Spleen (tissue), 7 donors: Measurements from ENCODE around the gene GRIK3.

Experiments used
- CTCF ChIP-seq, 11 experiments: fragments of 200-600 bp in 7 of 11; fragments of 450-650 bp in 4 of 11; sonication (generic) in 4 of 11; IDR thresholded peaks in 8 of 11; conservative IDR thresholded peaks in 3 of 11; 1 replicate in 7 of 11; 2 replicates in 4 of 11; pipeline versions ENCODE4 v1.4.0 to v1.8.0; 2016 to 2021; ENCODE audit warnings: antibody characterized with exemption in 11 of 11, inconsistent platforms in 4 of 11, mild to moderate bottlenecking in 1 of 11
- POLR2AphosphoS5 ChIP-seq, 3 donors: sonication (generic); formaldehyde crosslinking; IDR thresholded peaks; one replicate each; pipeline ENCODE4 v1.5.1; 2017; ENCODE audit warnings: antibody characterized with exemption in 3 of 3
- donor health status: DM: no; HTN: no; CAD: no; lungs with moderate emphysema.
- donor health status: DM: no; HTN: no; CAD: no.
- donor health status: DM: no; HTN: no; CAD: no.

- TF ChIP-seq POLR2AphosphoS5 (IDR thresholded peaks at IDR 0.05) (no peak), CTCF (IDR thresholded peaks at IDR 0.05 in 8 of 11, conservative IDR thresholded peaks at IDR 0.05 in 3 of 11) (no peak)
Measured at GRCh38 chr1:36982709-36983108, 51.6 kb downstream of the GRIK3 start.
